Ovary (tissue), 3 donors: ENCODE measurements around the gene CHMP4B.

Experiments used
- CTCF ChIP-seq, 3 donors: fragments of 450-650 bp in 2 of 3; fragments of 200-600 bp in 1 of 3; IDR thresholded peaks; one replicate each; pipeline versions ENCODE4 v1.5.1 to v1.8.0; 2016 to 2022; ENCODE audit warnings: antibody characterized with exemption in 3 of 3, mild to moderate bottlenecking in 1 of 3
- POLR2A ChIP-seq: fragments of 450-650 bp; IDR thresholded peaks from one replicate; pipeline ENCODE4 v1.6.1; 2017; ENCODE audit warnings: antibody characterized with exemption, mild to moderate bottlenecking, moderate library complexity
- donor health status: DM: no; HTN: no; CAD: no.

GRCh38 chr20:33881989-33882388 lies 70.8 kb downstream of the CHMP4B start:
- TF ChIP-seq CTCF (IDR thresholded peaks at IDR 0.05) (no peak), POLR2A (no peak)
